SKM-1 treated with dmso at 0.1 percent for 144 hours (cell line): Measurements from ENCODE around the gene DOCK2.
"Not testable (repeated sequence)": the region's sequence is repeated elsewhere in the genome, so short reads cannot be mapped to it uniquely, and the experiment has no call there.

Experiments
- DNase-seq: peaks from one replicate; lab custom pipeline; 2025; ENCODE audit not compliant: unreplicated experiment; lab: John Stamatoyannopoulos, UW

The DOCK2 gene

GRCh38 chr5:169810524-169810923, 173.4 kb downstream of the DOCK2 start:
- no peak for DNase-seq

- DNase-seq, result no peak
Measured at GRCh38 chr5:169811023-169811422, 173.9 kb downstream of the DOCK2 start.

- DNase-seq, result no peak
Measured at GRCh38 chr5:169811680-169812079, 174.6 kb downstream of the DOCK2 start.

- DNase-seq, result no peak
Measured at GRCh38 chr5:169812786-169813185, 175.7 kb downstream of the DOCK2 start.

- no peak for DNase-seq
Measured at GRCh38 chr5:169814045-169814444, 177.0 kb downstream of the DOCK2 start.

- no peak for DNase-seq
Measured at GRCh38 chr5:169814522-169814921, 177.4 kb downstream of the DOCK2 start.

GRCh38 chr5:169817031-169817430, 180.0 kb downstream of the DOCK2 start:
- no peak for DNase-seq

- DNase-seq, result no peak
Measured at GRCh38 chr5:169826618-169827017, 189.5 kb downstream of the DOCK2 start.

GRCh38 chr5:169827769-169828168, 190.7 kb downstream of the DOCK2 start:
- DNase-seq, result no peak

- DNase-seq, result no peak
Measured at GRCh38 chr5:169828385-169828784, 191.3 kb downstream of the DOCK2 start.

- DNase-seq, result no peak
Measured at GRCh38 chr5:169831331-169831730, 194.3 kb downstream of the DOCK2 start.

- DNase-seq, result no peak
Measured at GRCh38 chr5:169832304-169832703, 195.2 kb downstream of the DOCK2 start.

GRCh38 chr5:169832845-169833244, 195.8 kb downstream of the DOCK2 start:
- no peak for DNase-seq

GRCh38 chr5:169833681-169834292, 196.7 kb downstream of the DOCK2 start:
- DNase-seq, result peak; percentile 38

- DNase-seq, result not testable (repeated sequence)
Measured at GRCh38 chr5:169834540-169834939, 197.5 kb downstream of the DOCK2 start.

- no peak for DNase-seq
Measured at GRCh38 chr5:169836835-169837536, 199.9 kb downstream of the DOCK2 start.

GRCh38 chr5:169837686-169838085, 200.6 kb downstream of the DOCK2 start:
- DNase-seq, result no peak

GRCh38 chr5:169838688-169839087, 201.6 kb downstream of the DOCK2 start:
- DNase-seq, result no peak

GRCh38 chr5:169840405-169840804, 203.3 kb downstream of the DOCK2 start:
- DNase-seq, result no peak

- no peak for DNase-seq
Measured at GRCh38 chr5:169842699-169843098, 205.6 kb downstream of the DOCK2 start.

- no peak for DNase-seq
Measured at GRCh38 chr5:169847519-169847918, 210.4 kb downstream of the DOCK2 start.

- no peak for DNase-seq
Measured at GRCh38 chr5:169848271-169848670, 211.2 kb downstream of the DOCK2 start.

- no peak for DNase-seq
Measured at GRCh38 chr5:169848792-169849191, 211.7 kb downstream of the DOCK2 start.
